HEK293 (cell line): ENCODE results near the gene LGALS12.

Experiments used
- CTCF ChIA-PET: fragments of 350-600 bp; formaldehyde crosslinking; extraction: SDS; loops from one replicate; lab custom pipeline; 2021; ENCODE audit warnings: antibody characterized with exemption; lab: Yijun Ruan, JAX
- POLR2A ChIA-PET: fragments of 300-600 bp; formaldehyde crosslinking; extraction: SDS; loops from one replicate; lab custom pipeline; 2020; ENCODE audit warnings: antibody characterized with exemption, inconsistent platforms; lab: Yijun Ruan, JAX
- H3K27ac ChIP-seq: fragments of 200-500 bp; sonication (Bioruptor generic); 2 replicates; pipeline ENCODE4 v1.5.1; 2014; ENCODE audit warnings: low read depth, low read length, control low read depth, inconsistent platforms; ENCODE audit errors: extremely low read depth
- H3K36me3 ChIP-seq, 2 experiments: fragments of 200-500 bp in 1 of 2; sonication (Bioruptor generic) in 1 of 2; 1 replicate in 1 of 2; 2 replicates in 1 of 2; pipeline ENCODE4 v1.5.1; 2014 to 2017; ENCODE audit warnings: inconsistent platforms in 2 of 2, low read length in 2 of 2; ENCODE audit not compliant: control insufficient read depth in 2 of 2, insufficient read depth in 1 of 2
- H3K4me1 ChIP-seq: fragments of 200-500 bp; sonication (Bioruptor generic); 2 replicates; pipeline ENCODE4 v1.5.1; 2014; ENCODE audit warnings: mild to moderate bottlenecking, low read length, inconsistent platforms; ENCODE audit not compliant: control insufficient read depth, insufficient read depth
- H3K4me3 ChIP-seq: 2 replicates; pipeline ENCODE4 v1.5.1; 2011; ENCODE audit warnings: low read depth, mild to moderate bottlenecking, control low read depth, low read length, moderate library complexity
- H3K9me3 ChIP-seq: fragments of 200-500 bp; sonication (Bioruptor generic); 2 replicates; pipeline ENCODE4 v1.5.1; 2014; ENCODE audit warnings: low read depth, low read length, inconsistent platforms; ENCODE audit not compliant: control insufficient read depth, insufficient read depth
- KLF1 ChIP-seq: fragments of 450-650 bp; formaldehyde crosslinking; IDR thresholded peaks from 2 replicates; pipeline ENCODE4 v1.5.1; 2016; ENCODE audit warnings: missing biosample characterization, missing genetic modification characterization
- OSR2 ChIP-seq: fragments of 450-650 bp; formaldehyde crosslinking; IDR thresholded peaks from 2 replicates; pipeline ENCODE4 v1.5.1; 2016; ENCODE audit warnings: missing biosample characterization, missing genetic modification characterization
- ZNF114 ChIP-seq: fragments of 450-650 bp; formaldehyde crosslinking; IDR thresholded peaks from 2 replicates; pipeline ENCODE4 v1.5.0; 2017; ENCODE audit warnings: missing biosample characterization, missing genetic modification characterization
- ZNF175 ChIP-seq: fragments of 450-650 bp; formaldehyde crosslinking; IDR thresholded peaks from 2 replicates; pipeline ENCODE4 v1.5.1; 2016; ENCODE audit warnings: missing biosample characterization, missing genetic modification characterization
- ZNF239 ChIP-seq: fragments of 450-650 bp; formaldehyde crosslinking; IDR thresholded peaks from 2 replicates; pipeline ENCODE4 v1.5.1; 2016; ENCODE audit warnings: missing biosample characterization, missing genetic modification characterization
- ZNF292 ChIP-seq: fragments of 450-650 bp; formaldehyde crosslinking; IDR thresholded peaks from 2 replicates; pipeline ENCODE4 v1.5.1; 2016; ENCODE audit warnings: low read depth, missing biosample characterization, missing genetic modification characterization, borderline replicate concordance
- ZNF311 ChIP-seq: fragments of 450-650 bp; formaldehyde crosslinking; IDR thresholded peaks from 2 replicates; pipeline ENCODE4 v1.5.1; 2017; ENCODE audit warnings: missing biosample characterization, missing genetic modification characterization, borderline replicate concordance
- ZNF510 ChIP-seq: fragments of 450-650 bp; formaldehyde crosslinking; IDR thresholded peaks from 2 replicates; pipeline ENCODE4 v1.5.1; 2018; ENCODE audit warnings: mild to moderate bottlenecking, missing genetic modification characterization, missing biosample characterization; ENCODE audit not compliant: insufficient replicate concordance
- ZNF571 ChIP-seq: fragments of 450-650 bp; formaldehyde crosslinking; IDR thresholded peaks from 2 replicates; pipeline ENCODE4 v1.5.0; 2017; ENCODE audit warnings: missing biosample characterization, missing genetic modification characterization
- ZNF596 ChIP-seq: fragments of 450-650 bp; IDR thresholded peaks from 2 replicates; pipeline ENCODE4 v1.5.0; 2018; ENCODE audit warnings: missing biosample characterization, mild to moderate bottlenecking, missing genetic modification characterization, moderate library complexity
- ZNF600 ChIP-seq: fragments of 450-650 bp; formaldehyde crosslinking; IDR thresholded peaks from 2 replicates; pipeline ENCODE4 v1.5.1; 2016; ENCODE audit warnings: missing biosample characterization, missing genetic modification characterization
- ZNF777 ChIP-seq: fragments of 450-650 bp; formaldehyde crosslinking; IDR thresholded peaks from 2 replicates; pipeline ENCODE4 v1.5.1; 2017; ENCODE audit warnings: missing biosample characterization, missing genetic modification characterization, borderline replicate concordance
- ZSCAN16 ChIP-seq: fragments of 450-650 bp; formaldehyde crosslinking; IDR thresholded peaks from 2 replicates; pipeline ENCODE4 v1.5.1; 2016; ENCODE audit warnings: missing biosample characterization, missing genetic modification characterization
- TF ChIP-seq, protein P1 (sequence below): fragments of 450-650 bp; formaldehyde crosslinking; conservative IDR thresholded peaks from 2 replicates; pipeline ENCODE4 v1.5.1; 2016; ENCODE audit warnings: low read depth, missing biosample characterization, missing genetic modification characterization
- TF ChIP-seq, protein P2 (sequence below): fragments of 450-650 bp; formaldehyde crosslinking; IDR thresholded peaks from 2 replicates; pipeline ENCODE4 v1.5.1; 2016; ENCODE audit warnings: missing biosample characterization, missing genetic modification characterization
- TF ChIP-seq, protein P3 (sequence below): fragments of 450-650 bp; formaldehyde crosslinking; IDR thresholded peaks from 2 replicates; pipeline ENCODE4 v1.5.1; 2016; ENCODE audit warnings: missing biosample characterization, missing genetic modification characterization
- TF ChIP-seq, protein P4 (sequence below): fragments of 450-650 bp; formaldehyde crosslinking; IDR thresholded peaks from 2 replicates; pipeline ENCODE4 v1.5.1; 2016; ENCODE audit warnings: missing biosample characterization, missing genetic modification characterization, borderline replicate concordance

The LGALS12 gene

DNA sequence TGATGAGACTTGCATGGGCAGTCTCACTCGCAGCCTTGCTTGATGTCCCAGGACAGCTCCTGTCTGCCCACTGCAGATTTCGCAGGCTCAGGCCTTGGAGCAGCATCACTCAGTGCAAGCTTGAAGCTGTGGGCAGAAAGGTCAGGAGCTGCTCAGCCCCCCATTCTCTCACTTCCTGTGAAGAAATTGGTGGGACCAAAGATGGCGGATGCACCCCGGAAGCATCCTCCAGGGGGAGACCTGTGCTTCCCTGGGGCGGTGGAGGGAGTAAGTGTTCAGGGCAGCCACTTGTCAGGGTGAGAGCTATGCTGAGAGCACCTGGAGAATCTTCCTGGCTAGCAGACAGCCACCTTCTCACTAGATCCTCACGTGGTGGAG lies 46.0 kb downstream of the LGALS12 start:
- H3K4me3 ChIP-seq: no peak overlapping the region
- no peak for TF ChIP-seq ZSCAN16 (tag by site-specific recombination)
- TF ChIP-seq, protein P1, sequence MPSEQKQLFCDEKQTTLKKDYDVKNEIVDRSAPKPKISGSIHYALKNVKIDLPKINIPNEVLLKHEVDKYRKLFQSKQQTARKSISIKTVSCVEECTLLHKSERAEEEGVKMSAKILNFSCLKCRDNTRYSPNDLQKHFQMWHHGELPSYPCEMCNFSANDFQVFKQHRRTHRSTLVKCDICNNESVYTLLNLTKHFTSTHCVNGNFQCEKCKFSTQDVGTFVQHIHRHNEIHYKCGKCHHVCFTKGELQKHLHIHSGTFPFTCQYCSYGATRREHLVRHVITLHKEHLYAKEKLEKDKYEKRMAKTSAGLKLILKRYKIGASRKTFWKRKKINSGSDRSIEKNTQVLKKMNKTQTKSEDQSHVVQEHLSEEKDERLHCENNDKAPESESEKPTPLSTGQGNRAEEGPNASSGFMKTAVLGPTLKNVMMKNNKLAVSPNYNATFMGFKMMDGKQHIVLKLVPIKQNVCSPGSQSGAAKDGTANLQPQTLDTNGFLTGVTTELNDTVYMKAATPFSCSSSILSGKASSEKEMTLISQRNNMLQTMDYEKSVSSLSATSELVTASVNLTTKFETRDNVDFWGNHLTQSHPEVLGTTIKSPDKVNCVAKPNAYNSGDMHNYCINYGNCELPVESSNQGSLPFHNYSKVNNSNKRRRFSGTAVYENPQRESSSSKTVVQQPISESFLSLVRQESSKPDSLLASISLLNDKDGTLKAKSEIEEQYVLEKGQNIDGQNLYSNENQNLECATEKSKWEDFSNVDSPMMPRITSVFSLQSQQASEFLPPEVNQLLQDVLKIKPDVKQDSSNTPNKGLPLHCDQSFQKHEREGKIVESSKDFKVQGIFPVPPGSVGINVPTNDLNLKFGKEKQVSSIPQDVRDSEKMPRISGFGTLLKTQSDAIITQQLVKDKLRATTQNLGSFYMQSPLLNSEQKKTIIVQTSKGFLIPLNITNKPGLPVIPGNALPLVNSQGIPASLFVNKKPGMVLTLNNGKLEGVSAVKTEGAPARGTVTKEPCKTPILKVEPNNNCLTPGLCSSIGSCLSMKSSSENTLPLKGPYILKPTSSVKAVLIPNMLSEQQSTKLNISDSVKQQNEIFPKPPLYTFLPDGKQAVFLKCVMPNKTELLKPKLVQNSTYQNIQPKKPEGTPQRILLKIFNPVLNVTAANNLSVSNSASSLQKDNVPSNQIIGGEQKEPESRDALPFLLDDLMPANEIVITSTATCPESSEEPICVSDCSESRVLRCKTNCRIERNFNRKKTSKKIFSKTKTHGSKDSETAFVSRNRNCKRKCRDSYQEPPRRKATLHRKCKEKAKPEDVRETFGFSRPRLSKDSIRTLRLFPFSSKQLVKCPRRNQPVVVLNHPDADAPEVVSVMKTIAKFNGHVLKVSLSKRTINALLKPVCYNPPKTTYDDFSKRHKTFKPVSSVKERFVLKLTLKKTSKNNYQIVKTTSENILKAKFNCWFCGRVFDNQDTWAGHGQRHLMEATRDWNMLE (tag by site-specific recombination): no peak
- TF ChIP-seq KLF1: no peak
- no peak for TF ChIP-seq ZNF239 (tag by site-specific recombination)
- ChIA-PET CTCF (interaction anchor here (0.7 kb wide), 1 partner anchor 88 kb away, joined by 3 read pairs; no protein-coding TSS in a partner anchor), POLR2A (no interaction called here)
- H3K36me3 ChIP-seq: no peaks in the 10 kb centered on the region
- H3K4me1 ChIP-seq: no peaks in the 10 kb centered on the region
- no peak overlapping the region for H3K27ac ChIP-seq
- H3K9me3 ChIP-seq: no peaks in the 10 kb centered on the region

DNA sequence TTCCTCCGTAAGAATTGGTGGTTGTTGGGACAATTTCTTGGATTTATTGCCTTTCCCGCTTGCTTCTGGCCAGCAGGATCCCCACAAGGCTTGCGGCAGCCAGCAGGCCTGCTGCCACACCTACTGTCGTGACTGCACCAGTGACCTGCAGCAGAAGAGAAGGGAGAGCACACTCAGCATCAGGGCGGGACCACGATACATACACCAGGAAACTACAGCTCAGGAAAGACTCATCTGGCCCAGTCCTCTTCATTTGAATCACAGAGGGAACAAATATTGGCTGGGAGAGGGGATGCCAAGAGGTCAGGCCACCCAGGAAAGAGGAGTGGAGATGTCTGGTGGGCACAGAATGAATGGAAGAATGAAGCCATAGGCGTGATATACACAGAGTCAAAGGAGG lies 47.0 kb downstream of the LGALS12 start:
- Histone ChIP-seq H3K9me3 (no peaks in the 10 kb centered on the region), H3K4me1 (no peaks in the 10 kb centered on the region), H3K4me3 (no peak overlapping the region), H3K27ac (no peak overlapping the region), H3K36me3 (no peaks in the 10 kb centered on the region)
- ChIA-PET POLR2A (no interaction called here), CTCF (no interaction called here)
- TF ChIP-seq ZNF596 (no peak), ZNF571 (tag by site-specific recombination) (no peak), ZNF600 (tag by site-specific recombination) (no peak), ZNF777 (tag by site-specific recombination) (no peak), ZNF175 (tag by site-specific recombination) (no peak), OSR2 (tag by site-specific recombination) (no peak), ZNF114 (tag by site-specific recombination) (no peak), ZNF292 (tag by site-specific recombination) (no peak), ZNF510 (tag by site-specific recombination) (no peak), ZNF311 (no peak), ZSCAN16 (tag by site-specific recombination) (no peak)
- TF ChIP-seq, protein P2, sequence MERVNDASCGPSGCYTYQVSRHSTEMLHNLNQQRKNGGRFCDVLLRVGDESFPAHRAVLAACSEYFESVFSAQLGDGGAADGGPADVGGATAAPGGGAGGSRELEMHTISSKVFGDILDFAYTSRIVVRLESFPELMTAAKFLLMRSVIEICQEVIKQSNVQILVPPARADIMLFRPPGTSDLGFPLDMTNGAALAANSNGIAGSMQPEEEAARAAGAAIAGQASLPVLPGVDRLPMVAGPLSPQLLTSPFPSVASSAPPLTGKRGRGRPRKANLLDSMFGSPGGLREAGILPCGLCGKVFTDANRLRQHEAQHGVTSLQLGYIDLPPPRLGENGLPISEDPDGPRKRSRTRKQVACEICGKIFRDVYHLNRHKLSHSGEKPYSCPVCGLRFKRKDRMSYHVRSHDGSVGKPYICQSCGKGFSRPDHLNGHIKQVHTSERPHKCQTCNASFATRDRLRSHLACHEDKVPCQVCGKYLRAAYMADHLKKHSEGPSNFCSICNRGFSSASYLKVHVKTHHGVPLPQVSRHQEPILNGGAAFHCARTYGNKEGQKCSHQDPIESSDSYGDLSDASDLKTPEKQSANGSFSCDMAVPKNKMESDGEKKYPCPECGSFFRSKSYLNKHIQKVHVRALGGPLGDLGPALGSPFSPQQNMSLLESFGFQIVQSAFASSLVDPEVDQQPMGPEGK: no peak
- TF ChIP-seq, protein P3, sequence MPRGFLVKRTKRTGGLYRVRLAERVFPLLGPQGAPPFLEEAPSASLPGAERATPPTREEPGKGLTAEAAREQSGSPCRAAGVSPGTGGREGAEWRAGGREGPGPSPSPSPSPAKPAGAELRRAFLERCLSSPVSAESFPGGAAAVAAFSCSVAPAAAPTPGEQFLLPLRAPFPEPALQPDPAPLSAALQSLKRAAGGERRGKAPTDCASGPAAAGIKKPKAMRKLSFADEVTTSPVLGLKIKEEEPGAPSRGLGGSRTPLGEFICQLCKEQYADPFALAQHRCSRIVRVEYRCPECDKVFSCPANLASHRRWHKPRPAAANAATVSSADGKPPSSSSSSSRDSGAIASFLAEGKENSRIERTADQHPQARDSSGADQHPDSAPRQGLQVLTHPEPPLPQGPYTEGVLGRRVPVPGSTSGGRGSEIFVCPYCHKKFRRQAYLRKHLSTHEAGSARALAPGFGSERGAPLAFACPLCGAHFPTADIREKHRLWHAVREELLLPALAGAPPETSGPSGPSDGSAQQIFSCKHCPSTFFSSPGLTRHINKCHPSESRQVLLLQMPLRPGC: no peak
- TF ChIP-seq, protein P1 (tag by site-specific recombination): no peak
- TF ChIP-seq, protein P4, sequence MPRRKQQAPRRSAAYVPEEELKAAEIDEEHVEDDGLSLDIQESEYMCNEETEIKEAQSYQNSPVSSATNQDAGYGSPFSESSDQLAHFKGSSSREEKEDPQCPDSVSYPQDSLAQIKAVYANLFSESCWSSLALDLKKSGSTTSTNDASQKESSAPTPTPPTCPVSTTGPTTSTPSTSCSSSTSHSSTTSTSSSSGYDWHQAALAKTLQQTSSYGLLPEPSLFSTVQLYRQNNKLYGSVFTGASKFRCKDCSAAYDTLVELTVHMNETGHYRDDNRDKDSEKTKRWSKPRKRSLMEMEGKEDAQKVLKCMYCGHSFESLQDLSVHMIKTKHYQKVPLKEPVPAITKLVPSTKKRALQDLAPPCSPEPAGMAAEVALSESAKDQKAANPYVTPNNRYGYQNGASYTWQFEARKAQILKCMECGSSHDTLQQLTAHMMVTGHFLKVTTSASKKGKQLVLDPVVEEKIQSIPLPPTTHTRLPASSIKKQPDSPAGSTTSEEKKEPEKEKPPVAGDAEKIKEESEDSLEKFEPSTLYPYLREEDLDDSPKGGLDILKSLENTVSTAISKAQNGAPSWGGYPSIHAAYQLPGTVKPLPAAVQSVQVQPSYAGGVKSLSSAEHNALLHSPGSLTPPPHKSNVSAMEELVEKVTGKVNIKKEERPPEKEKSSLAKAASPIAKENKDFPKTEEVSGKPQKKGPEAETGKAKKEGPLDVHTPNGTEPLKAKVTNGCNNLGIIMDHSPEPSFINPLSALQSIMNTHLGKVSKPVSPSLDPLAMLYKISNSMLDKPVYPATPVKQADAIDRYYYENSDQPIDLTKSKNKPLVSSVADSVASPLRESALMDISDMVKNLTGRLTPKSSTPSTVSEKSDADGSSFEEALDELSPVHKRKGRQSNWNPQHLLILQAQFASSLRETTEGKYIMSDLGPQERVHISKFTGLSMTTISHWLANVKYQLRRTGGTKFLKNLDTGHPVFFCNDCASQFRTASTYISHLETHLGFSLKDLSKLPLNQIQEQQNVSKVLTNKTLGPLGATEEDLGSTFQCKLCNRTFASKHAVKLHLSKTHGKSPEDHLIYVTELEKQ (tag by site-specific recombination): no peak
